Right atrium auricular region (tissue), 2 donors: ENCODE results near the gene SLC25A27. TPM values are rescaled to one million over a fixed set of nuclear protein-coding genes. Genes with fewer than 3 reads are reported as not detected.

Source experiments
- DNase-seq: peaks from one replicate; pipeline ENCODE4 v3.0.0-alpha.2; 2019; ENCODE audit warnings: low spot score
- H3K27ac ChIP-seq, 2 donors: fragments of 200-600 bp; sonication (generic); 1 replicate in 1 of 2; 2 replicates in 1 of 2; pipeline ENCODE4 v1.5.1; 2016 to 2019
- H3K27me3 ChIP-seq, 2 donors: fragments of 200-600 bp; sonication (generic); one replicate each; pipeline versions ENCODE4 v1.5.1 to v1.6.0; 2017 to 2019
- H3K36me3 ChIP-seq: fragments of 200-600 bp; sonication (generic); one replicate; pipeline ENCODE4 v1.5.1; 2016
- H3K4me1 ChIP-seq, 2 donors: fragments of 200-600 bp; sonication (generic); one replicate each; pipeline versions ENCODE4 v1.5.1 to v1.6.0; 2017 to 2019
- H3K4me3 ChIP-seq, 2 donors: fragments of 200-600 bp; sonication (generic); 1 replicate in 1 of 2; 2 replicates in 1 of 2; pipeline ENCODE4 v1.5.1; 2017 to 2019; ENCODE audit warnings: mild to moderate bottlenecking in 1 of 2, moderate library complexity in 1 of 2
- H3K9me3 ChIP-seq, 2 donors: fragments of 200-600 bp; sonication (generic); one replicate each; pipeline ENCODE4 v1.5.1; 2019
- CTCF ChIP-seq, 2 donors: fragments of 200-600 bp; sonication (generic); IDR thresholded peaks; one replicate each; pipeline ENCODE4 v1.5.1; 2019; ENCODE audit warnings: antibody characterized with exemption in 2 of 2
- total RNA-seq, 2 donors: library from RNA; depleted of rRNA; stranded (reverse); fragments of >200 nt; gene quantifications; one replicate each; pipeline ENCODE4 v1.1.0, GENCODE V29; 2016

Gene SLC25A27
- total RNA-seq, 2 donors from 2014 or later: 6.2 to 7.5 TPM

- no peak for TF ChIP-seq CTCF (IDR thresholded peaks at IDR 0.05)
- DNase-seq: no peak
- H3K27ac ChIP-seq: no peak overlapping the region
- no peak overlapping the region for H3K4me3 ChIP-seq
- H3K27me3 ChIP-seq: no peaks in the 10 kb centered on the region
- peaks cover 17% of the 10 kb centered on the region for H3K36me3 ChIP-seq
- no peaks in the 10 kb centered on the region for H3K9me3 ChIP-seq
- H3K4me1 ChIP-seq: no peaks in the 10 kb centered on the region
Observed at GRCh38 chr6:46676604-46677313, 24.0 kb downstream of the SLC25A27 start.

DNA sequence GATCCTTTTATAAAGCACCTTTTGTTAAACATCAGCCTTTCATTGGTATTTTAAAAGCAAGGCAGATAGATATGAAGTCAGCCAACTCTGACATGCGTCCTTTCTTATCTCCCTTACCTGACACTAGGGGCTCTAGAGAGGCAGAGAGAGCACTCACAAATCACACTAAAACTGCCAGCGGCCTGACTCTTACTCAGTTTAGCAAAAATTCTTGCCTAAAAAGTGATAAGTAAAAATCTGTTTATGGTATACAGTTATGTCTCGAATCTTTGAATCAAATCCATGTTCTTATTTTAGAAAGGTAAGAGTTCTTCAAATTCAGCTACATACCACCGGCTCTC, 24.5 kb downstream of the SLC25A27 start:
- Histone ChIP-seq H3K9me3 (no peaks in the 10 kb centered on the region), H3K27ac (no peak overlapping the region), H3K4me1 (no peaks in the 10 kb centered on the region), H3K27me3 (no peaks in the 10 kb centered on the region), H3K4me3 (no peak overlapping the region), H3K36me3 (peaks cover 17% of the 10 kb centered on the region)
- DNase-seq: no peak
- TF ChIP-seq CTCF (IDR thresholded peaks at IDR 0.05): no peak

DNA sequence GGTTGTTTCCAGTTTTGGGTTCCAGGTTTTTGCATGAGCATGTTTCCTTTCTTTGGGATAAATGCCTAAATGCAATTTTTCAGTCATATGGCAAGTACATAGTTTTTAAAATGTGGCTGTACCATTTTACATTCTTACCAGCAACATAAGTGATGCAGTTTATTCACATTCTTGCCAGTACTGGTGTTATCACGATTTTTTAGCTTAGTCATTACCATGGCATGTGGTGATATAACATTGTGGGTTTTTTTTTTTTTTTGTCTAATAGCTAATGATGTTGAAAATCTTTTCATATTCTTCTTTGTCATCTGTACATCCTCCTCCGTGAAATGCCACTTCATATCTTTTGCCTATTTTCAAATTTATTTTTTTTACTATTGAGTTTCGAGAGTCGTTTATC, 32.0 kb downstream of the SLC25A27 start:
- H3K4me1 ChIP-seq: no peaks in the 10 kb centered on the region
- no peak for DNase-seq
- no peaks in the 10 kb centered on the region for H3K9me3 ChIP-seq
- no peak overlapping the region for H3K27ac ChIP-seq
- no peak for TF ChIP-seq CTCF (IDR thresholded peaks at IDR 0.05)
- H3K27me3 ChIP-seq: no peaks in the 10 kb centered on the region
- no peaks in the 10 kb centered on the region for H3K36me3 ChIP-seq
- H3K4me3 ChIP-seq: no peak overlapping the region

- no peaks in the 10 kb centered on the region for H3K4me1 ChIP-seq
- H3K9me3 ChIP-seq: no peaks in the 10 kb centered on the region
- TF ChIP-seq CTCF (IDR thresholded peaks at IDR 0.05): no peak
- no peak within 1 kb of the TSS for H3K27ac ChIP-seq
- H3K36me3 ChIP-seq: no peaks in the 10 kb centered on the region
- DNase-seq: no peak
- no peak within 1 kb of the TSS for H3K4me3 ChIP-seq
- no peaks in the 10 kb centered on the region for H3K27me3 ChIP-seq
Observed at GRCh38 chr6:46687619-46688097, 34.9 kb downstream of the SLC25A27 start, which contains the start of gene TDRD6. TSS of gene TDRD6 (plus strand) at chr6:46687885. CDS start at chr6:46688129, 244 bp downstream.

GRCh38 chr6:46688117-46688965, 35.6 kb downstream of the SLC25A27 start:
- H3K27ac ChIP-seq: no peak overlapping the region
- H3K9me3 ChIP-seq: no peaks in the 10 kb centered on the region
- no peak overlapping the region for H3K4me3 ChIP-seq
- no peaks in the 10 kb centered on the region for H3K36me3 ChIP-seq
- H3K4me1 ChIP-seq: no peaks in the 10 kb centered on the region
- no peak for TF ChIP-seq CTCF (IDR thresholded peaks at IDR 0.05)
- H3K27me3 ChIP-seq: no peaks in the 10 kb centered on the region
- DNase-seq: no peak
